GM08714 (cell line): ENCODE data around the gene SPACDR.

Experiments
- H3K4me3 ChIP-seq: fragments of 200-500 bp; sonication (Bioruptor generic); 2 replicates; pipeline ENCODE4 v1.5.1; 2014; ENCODE audit warnings: mild to moderate bottlenecking, low read length, inconsistent platforms
- ZNF274 ChIP-seq: IDR thresholded peaks from 2 replicates; pipeline ENCODE4 v1.6.1; 2012; ENCODE audit warnings: mild to moderate bottlenecking, low read depth, low read length

The SPACDR gene

GRCh38 chr7:100438172-100438571 is 25.9 kb downstream of the SPACDR start:
- no peak for TF ChIP-seq ZNF274
- no peak overlapping the region for H3K4me3 ChIP-seq

- TF ChIP-seq ZNF274, result no peak
- no peak overlapping the region; the same call in 1 of the 2 replicates for H3K4me3 ChIP-seq
Measured at GRCh38 chr7:100437150-100438100, 26.6 kb downstream of the SPACDR start.

GRCh38 chr7:100435401-100436304 is 28.4 kb downstream of the SPACDR start:
- TF ChIP-seq ZNF274, result no peak
- peak overlapping the region; percentile 86 for H3K4me3 ChIP-seq

- peak overlapping the region; percentile 86 for H3K4me3 ChIP-seq
- no peak for TF ChIP-seq ZNF274
Measured at GRCh38 chr7:100434297-100435144, 29.5 kb downstream of the SPACDR start.

- no peak overlapping the region for H3K4me3 ChIP-seq
- TF ChIP-seq ZNF274, result no peak
Measured at GRCh38 chr7:100433592-100434296, 30.3 kb downstream of the SPACDR start.

GRCh38 chr7:100433276-100433591 is 30.8 kb downstream of the SPACDR start:
- TF ChIP-seq ZNF274, result no peak
- no peak overlapping the region for H3K4me3 ChIP-seq

- no peak overlapping the region for H3K4me3 ChIP-seq
- TF ChIP-seq ZNF274, result no peak
Measured at GRCh38 chr7:100432621-100433275, 31.3 kb downstream of the SPACDR start.

GRCh38 chr7:100432053-100432452 is 32.0 kb downstream of the SPACDR start:
- TF ChIP-seq ZNF274, result no peak
- H3K4me3 ChIP-seq, result no peak overlapping the region; the same call in 1 of the 2 replicates

GRCh38 chr7:100431286-100431735 is 32.7 kb downstream of the SPACDR start:
- TF ChIP-seq ZNF274, result no peak
- H3K4me3 ChIP-seq, result no peak overlapping the region; the same call in 1 of the 2 replicates

- H3K4me3 ChIP-seq, result peak overlapping the region; percentile 71
- no peak for TF ChIP-seq ZNF274
Measured at GRCh38 chr7:100430493-100431285, 33.4 kb downstream of the SPACDR start.

GRCh38 chr7:100429637-100430492 is 34.2 kb downstream of the SPACDR start, which contains the start of gene MEPCE:
Gene MEPCE, plus strand, starts transcription at chr7:100429831. Its CDS starts 188 bp downstream, at chr7:100430019.
- TF ChIP-seq ZNF274, result no peak
- peak within 1 kb of the TSS; percentile 71 for H3K4me3 ChIP-seq
